Activated T-helper 2 cell treated with anti-CD3 and anti-CD28 coated beads, Interferon-gamma antibody, Interleukin-2, Interleukin-4, amounts not matched to agents 10 μg/mL and 5 μg/mL and 100 μg/mL, durations not matched to agents 14 hours and 24 hours and 36 hours (primary cell): ENCODE measurements around the gene EYS. TPM values are rescaled to one million over a fixed set of nuclear protein-coding genes. Genes with fewer than 3 reads are reported as not detected.

ENCODE experiments used
- DNase-seq: peaks from one replicate; pipeline ENCODE4 v3.0.0; 2021; ENCODE audit warnings: low spot score
- H3K27ac Mint-ChIP-seq: one replicate; pipeline ENCODE4 v1.8.0; 2021; ENCODE audit warnings: mixed read lengths
- H3K27me3 Mint-ChIP-seq: one replicate; pipeline ENCODE4 v1.8.0; 2021; ENCODE audit warnings: low read depth, mixed read lengths
- H3K36me3 Mint-ChIP-seq: one replicate; pipeline ENCODE4 v1.8.0; 2021; ENCODE audit warnings: low read depth, mixed read lengths
- H3K4me1 Mint-ChIP-seq: one replicate; pipeline ENCODE4 v1.8.0; 2021; ENCODE audit warnings: low read depth, mixed read lengths
- H3K4me3 Mint-ChIP-seq: one replicate; pipeline ENCODE4 v1.8.0; 2021; ENCODE audit warnings: low read depth, mild to moderate bottlenecking, moderate library complexity, mixed read lengths
- H3K9me3 Mint-ChIP-seq: one replicate; pipeline ENCODE4 v1.8.0; 2021; ENCODE audit warnings: mixed read lengths
- intact Hi-C: fragments of 100-400 bp; cut with micrococcal nuclease; formaldehyde crosslinking; loops from one replicate; pipeline ENCODE4 v1.15.1; 2023
- total RNA-seq: library from RNA; stranded (reverse); gene quantifications from 2 replicates; pipeline ENCODE4 v1.2.3, GENCODE V29; 2022

Gene EYS
- not detected in 2 replicates for total RNA-seq

- Mint-ChIP-seq H3K36me3 (no peaks in the 10 kb centered on the region), H3K4me3 (no peak within 1 kb of the TSS), H3K27me3 (no peaks in the 10 kb centered on the region), H3K9me3 (peaks cover 24% of the 10 kb centered on the region), H3K27ac (no peak within 1 kb of the TSS), H3K4me1 (no peaks in the 10 kb centered on the region)
- intact Hi-C loops = no loop called here
- no peak for DNase-seq
Observed at GRCh38 chr6:65707126-65707826, at the start of gene EYS. EYS (minus strand) TSS chr6:65707226; CDS start chr6:65495410, 211,816 bp downstream.

- no peak for DNase-seq
- H3K4me3 Mint-ChIP-seq = no peak overlapping the region
- no peaks in the 10 kb centered on the region for H3K27me3 Mint-ChIP-seq
- H3K36me3 Mint-ChIP-seq = no peaks in the 10 kb centered on the region
- no peaks in the 10 kb centered on the region for H3K4me1 Mint-ChIP-seq
- intact Hi-C loops = no loop called here
- no peak overlapping the region for H3K27ac Mint-ChIP-seq
- H3K9me3 Mint-ChIP-seq = peaks cover 49% of the 10 kb centered on the region
Observed at GRCh38 chr6:65746302-65746701, 39.3 kb upstream of the EYS start.

- Mint-ChIP-seq H3K27ac (no peak overlapping the region), H3K4me3 (no peak overlapping the region), H3K4me1 (no peaks in the 10 kb centered on the region), H3K9me3 (peaks cover 49% of the 10 kb centered on the region), H3K27me3 (no peaks in the 10 kb centered on the region), H3K36me3 (no peaks in the 10 kb centered on the region)
- no peak for DNase-seq
- intact Hi-C loops = no loop called here
Observed at GRCh38 chr6:65745614-65746013, 38.6 kb upstream of the EYS start.

GRCh38 chr6:65728879-65729479, 22.0 kb upstream of the EYS start:
- peaks cover 36% of the 10 kb centered on the region for H3K9me3 Mint-ChIP-seq
- no peak overlapping the region for H3K4me3 Mint-ChIP-seq
- H3K4me1 Mint-ChIP-seq = no peaks in the 10 kb centered on the region
- intact Hi-C loops = no loop called here
- H3K36me3 Mint-ChIP-seq = no peaks in the 10 kb centered on the region
- H3K27me3 Mint-ChIP-seq = no peaks in the 10 kb centered on the region
- H3K27ac Mint-ChIP-seq = no peak overlapping the region
- no peak for DNase-seq

GRCh38 chr6:65719101-65719500, 12.1 kb upstream of the EYS start:
- Mint-ChIP-seq H3K27ac (no peak overlapping the region), H3K4me1 (no peaks in the 10 kb centered on the region), H3K9me3 (peaks cover 17% of the 10 kb centered on the region), H3K36me3 (no peaks in the 10 kb centered on the region), H3K27me3 (no peaks in the 10 kb centered on the region), H3K4me3 (no peak overlapping the region)
- intact Hi-C loops = no loop called here
- DNase-seq = no peak

GRCh38 chr6:65711531-65711930, 4.5 kb upstream of the EYS start:
- no peak for DNase-seq
- H3K36me3 Mint-ChIP-seq = no peaks in the 10 kb centered on the region
- H3K9me3 Mint-ChIP-seq = peaks cover 36% of the 10 kb centered on the region
- H3K27ac Mint-ChIP-seq = no peak overlapping the region
- H3K4me1 Mint-ChIP-seq = no peaks in the 10 kb centered on the region
- intact Hi-C loops = no loop called here
- H3K27me3 Mint-ChIP-seq = no peaks in the 10 kb centered on the region
- no peak overlapping the region for H3K4me3 Mint-ChIP-seq

- Mint-ChIP-seq H3K9me3 (peaks cover 29% of the 10 kb centered on the region), H3K4me3 (no peak overlapping the region), H3K27ac (no peak overlapping the region), H3K27me3 (no peaks in the 10 kb centered on the region), H3K36me3 (no peaks in the 10 kb centered on the region), H3K4me1 (no peaks in the 10 kb centered on the region)
- DNase-seq = no peak
- intact Hi-C loops = no loop called here
Observed at GRCh38 chr6:65709099-65709830, 2.2 kb upstream of the EYS start.

GRCh38 chr6:65708162-65708561, 1.1 kb upstream of the EYS start:
- DNase-seq = no peak
- intact Hi-C loops = no loop called here

GRCh38 chr6:65706436-65706835, 590 bp downstream of the EYS start:
- Mint-ChIP-seq H3K36me3 (no peaks in the 10 kb centered on the region), H3K4me1 (no peaks in the 10 kb centered on the region), H3K27ac (no peak overlapping the region), H3K4me3 (no peak overlapping the region), H3K9me3 (peaks cover 23% of the 10 kb centered on the region), H3K27me3 (no peaks in the 10 kb centered on the region)
- DNase-seq = no peak
- intact Hi-C loops = no loop called here

More at GRCh38 chr6:65708162-65708561, 1.1 kb upstream of the EYS start:
- H3K4me1 Mint-ChIP-seq = no peaks in the 10 kb centered on the region
- H3K36me3 Mint-ChIP-seq = no peaks in the 10 kb centered on the region
- no peak overlapping the region for H3K27ac Mint-ChIP-seq
- H3K9me3 Mint-ChIP-seq = peaks cover 24% of the 10 kb centered on the region
- H3K27me3 Mint-ChIP-seq = no peaks in the 10 kb centered on the region
- no peak overlapping the region for H3K4me3 Mint-ChIP-seq

GRCh38 chr6:65701325-65701724, 5.7 kb downstream of the EYS start:
- Mint-ChIP-seq H3K36me3 (no peaks in the 10 kb centered on the region), H3K4me1 (no peaks in the 10 kb centered on the region), H3K27ac (no peak overlapping the region), H3K9me3 (peaks cover 16% of the 10 kb centered on the region), H3K27me3 (no peaks in the 10 kb centered on the region), H3K4me3 (no peak overlapping the region)
- intact Hi-C loops = no loop called here
- DNase-seq = no peak

- intact Hi-C loops = no loop called here
- H3K4me1 Mint-ChIP-seq = no peaks in the 10 kb centered on the region
- no peaks in the 10 kb centered on the region for H3K36me3 Mint-ChIP-seq
- no peaks in the 10 kb centered on the region for H3K27me3 Mint-ChIP-seq
- H3K27ac Mint-ChIP-seq = no peak overlapping the region
- DNase-seq = no peak
- peaks cover 19% of the 10 kb centered on the region for H3K9me3 Mint-ChIP-seq
- H3K4me3 Mint-ChIP-seq = no peak overlapping the region
Observed at GRCh38 chr6:65700561-65700960, 6.5 kb downstream of the EYS start.

GRCh38 chr6:65692109-65692508, 14.9 kb downstream of the EYS start:
- intact Hi-C loops = no loop called here
- no peak for DNase-seq
- no peaks in the 10 kb centered on the region for H3K4me1 Mint-ChIP-seq
- no peaks in the 10 kb centered on the region for H3K36me3 Mint-ChIP-seq
- H3K4me3 Mint-ChIP-seq = no peak overlapping the region
- H3K9me3 Mint-ChIP-seq = peaks cover 12% of the 10 kb centered on the region
- no peak overlapping the region for H3K27ac Mint-ChIP-seq
- no peaks in the 10 kb centered on the region for H3K27me3 Mint-ChIP-seq

GRCh38 chr6:65680232-65680631, 26.8 kb downstream of the EYS start:
- Mint-ChIP-seq H3K9me3 (peaks cover 47% of the 10 kb centered on the region), H3K27me3 (no peaks in the 10 kb centered on the region), H3K4me3 (no peak overlapping the region), H3K4me1 (no peaks in the 10 kb centered on the region), H3K27ac (no peak overlapping the region), H3K36me3 (no peaks in the 10 kb centered on the region)
- intact Hi-C loops = no loop called here
- no peak for DNase-seq
